ENCODE data around the gene ZNF474. TPM values are rescaled to one million over a fixed set of nuclear protein-coding genes. Genes with fewer than 3 reads are reported as not detected.

The ZNF474 gene
- total RNA-seq, 1 donor from 2014 or later, result 1.3 TPM

DNA sequence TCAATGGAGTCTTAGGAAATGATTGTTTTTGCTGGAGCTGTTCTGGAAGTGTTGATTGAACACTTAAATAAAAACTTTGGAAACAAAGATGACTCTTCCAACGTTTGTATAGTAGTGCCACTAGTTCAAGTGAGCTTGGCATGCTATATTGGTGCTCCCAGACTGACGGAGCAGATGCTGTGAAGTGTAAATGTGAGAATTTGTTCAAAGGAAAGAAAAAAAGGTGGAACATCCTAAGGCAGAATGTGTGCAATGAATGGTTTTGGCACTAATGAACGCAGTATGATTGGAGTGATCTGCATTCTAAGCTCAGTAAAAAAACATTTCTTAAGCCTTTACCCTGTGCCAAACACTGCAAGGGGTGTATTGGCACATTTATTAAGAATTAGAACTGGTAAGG is 69.8 kb downstream of the ZNF474 start:
- Mint-ChIP-seq H3K27ac (peak overlapping the region; percentile 23), H3K4me1 (peaks cover 31% of the 10 kb centered on the region), H3K9me3 (no peaks in the 10 kb centered on the region), H3K4me3 (no peak overlapping the region), H3K27me3 (ENCODE audit: insufficient read depth, low read depth) (no peaks in the 10 kb centered on the region), H3K36me3 (no peaks in the 10 kb centered on the region)
- no peak overlapping the region for H3K9ac ChIP-seq
- no peaks in the 10 kb centered on the region for H3K27me3 ChIP-seq
- no peak overlapping the region for H3K4me3 ChIP-seq
- no peak overlapping the region for H3K27ac ChIP-seq
- no peaks in the 10 kb centered on the region for H4K20me1 ChIP-seq (ENCODE audit: low read depth)
- TF ChIP-seq EZH2phosphoT487 (IDR thresholded peaks at IDR 0.05) (no peak), EZH2 (IDR thresholded peaks at IDR 0.05) (no peak)
- TF ChIP-seq, protein P1, sequence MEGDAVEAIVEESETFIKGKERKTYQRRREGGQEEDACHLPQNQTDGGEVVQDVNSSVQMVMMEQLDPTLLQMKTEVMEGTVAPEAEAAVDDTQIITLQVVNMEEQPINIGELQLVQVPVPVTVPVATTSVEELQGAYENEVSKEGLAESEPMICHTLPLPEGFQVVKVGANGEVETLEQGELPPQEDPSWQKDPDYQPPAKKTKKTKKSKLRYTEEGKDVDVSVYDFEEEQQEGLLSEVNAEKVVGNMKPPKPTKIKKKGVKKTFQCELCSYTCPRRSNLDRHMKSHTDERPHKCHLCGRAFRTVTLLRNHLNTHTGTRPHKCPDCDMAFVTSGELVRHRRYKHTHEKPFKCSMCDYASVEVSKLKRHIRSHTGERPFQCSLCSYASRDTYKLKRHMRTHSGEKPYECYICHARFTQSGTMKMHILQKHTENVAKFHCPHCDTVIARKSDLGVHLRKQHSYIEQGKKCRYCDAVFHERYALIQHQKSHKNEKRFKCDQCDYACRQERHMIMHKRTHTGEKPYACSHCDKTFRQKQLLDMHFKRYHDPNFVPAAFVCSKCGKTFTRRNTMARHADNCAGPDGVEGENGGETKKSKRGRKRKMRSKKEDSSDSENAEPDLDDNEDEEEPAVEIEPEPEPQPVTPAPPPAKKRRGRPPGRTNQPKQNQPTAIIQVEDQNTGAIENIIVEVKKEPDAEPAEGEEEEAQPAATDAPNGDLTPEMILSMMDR (IDR thresholded peaks at IDR 0.05), result no peak
- H3K4me2 ChIP-seq, result no peak overlapping the region
- no peak for DNase-seq (ENCODE audit: low spot score)
- peaks cover 22% of the 10 kb centered on the region for H3K4me1 ChIP-seq
- H2AFZ ChIP-seq (replicated peaks), result no peak overlapping the region
- H3F3A ChIP-seq (ENCODE audit: low read depth), result no peaks in the 10 kb centered on the region
- H3K9me3 ChIP-seq (ENCODE audit: low read depth), result no peaks in the 10 kb centered on the region
- no peaks in the 10 kb centered on the region for H3K79me2 ChIP-seq (ENCODE audit: low read depth)
- no peaks in the 10 kb centered on the region for H3K36me3 ChIP-seq

DNA sequence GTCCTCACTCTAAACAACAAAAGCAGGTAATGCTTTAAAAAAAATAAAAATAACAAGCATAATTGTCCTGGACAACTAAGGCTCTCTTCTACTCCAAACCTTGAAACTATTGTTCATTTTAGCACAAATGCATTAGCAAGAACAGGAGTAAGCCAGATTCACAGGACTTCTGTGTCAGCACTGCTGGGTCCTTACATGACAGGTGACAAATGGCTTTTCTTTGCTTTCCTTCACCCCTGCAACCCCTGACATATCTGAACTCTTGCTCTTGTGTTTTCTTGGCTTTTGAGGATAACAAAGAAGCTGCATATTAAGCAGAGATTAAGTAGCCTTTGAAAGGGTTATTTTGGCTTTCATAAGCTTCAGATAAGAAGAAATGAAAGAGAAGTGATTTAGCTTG is 71.1 kb downstream of the ZNF474 start:
- Histone ChIP-seq H3F3A (ENCODE audit: low read depth) (no peaks in the 10 kb centered on the region), H3K4me3 (no peak overlapping the region), H3K79me2 (ENCODE audit: low read depth) (no peaks in the 10 kb centered on the region), H4K20me1 (ENCODE audit: low read depth) (no peaks in the 10 kb centered on the region), H3K36me3 (no peaks in the 10 kb centered on the region), H3K9me3 (ENCODE audit: low read depth) (no peaks in the 10 kb centered on the region), H3K27ac (no peak overlapping the region), H3K4me2 (peak overlapping the region; percentile 5), H2AFZ (replicated peaks) (no peak overlapping the region), H3K9ac (no peak overlapping the region), H3K4me1 (peaks cover 22% of the 10 kb centered on the region), H3K27me3 (no peaks in the 10 kb centered on the region)
- Mint-ChIP-seq H3K27me3 (ENCODE audit: insufficient read depth, low read depth) (no peaks in the 10 kb centered on the region), H3K4me3 (no peak overlapping the region), H3K9me3 (peaks cover 1% of the 10 kb centered on the region), H3K27ac (no peak overlapping the region), H3K4me1 (peaks cover 31% of the 10 kb centered on the region), H3K36me3 (no peaks in the 10 kb centered on the region)
- DNase-seq (ENCODE audit: low spot score), result peak; percentile 22
- TF ChIP-seq EZH2 (IDR thresholded peaks at IDR 0.05), result no peak
- TF ChIP-seq EZH2phosphoT487 (IDR thresholded peaks at IDR 0.05), result no peak
- TF ChIP-seq, protein P1 (IDR thresholded peaks at IDR 0.05), result no peak

DNA sequence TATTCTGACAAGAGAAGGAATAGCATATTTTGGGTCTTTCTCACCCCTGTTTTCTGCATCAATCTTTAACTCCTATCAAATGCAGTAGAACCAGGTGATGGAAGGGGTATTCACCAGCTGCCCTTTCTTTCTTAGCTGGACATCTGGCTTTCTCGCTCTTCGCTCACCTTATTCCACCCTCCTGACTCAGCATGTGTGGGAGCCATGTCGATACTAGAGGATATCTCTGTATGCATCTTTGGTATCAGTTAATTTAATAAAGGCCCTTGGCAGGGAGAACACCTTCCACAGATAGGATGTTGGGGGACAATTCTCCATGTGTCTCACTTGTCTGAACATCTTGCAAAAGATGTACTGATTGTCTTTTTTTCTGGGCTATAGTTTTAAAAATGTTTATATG is 71.5 kb downstream of the ZNF474 start:
- H3K27ac ChIP-seq, result no peak overlapping the region
- H3K27ac Mint-ChIP-seq, result no peak overlapping the region
- H3K9me3 ChIP-seq (ENCODE audit: low read depth), result no peaks in the 10 kb centered on the region
- DNase-seq (ENCODE audit: low spot score), result no peak
- no peaks in the 10 kb centered on the region for H3F3A ChIP-seq (ENCODE audit: low read depth)
- TF ChIP-seq EZH2phosphoT487 (IDR thresholded peaks at IDR 0.05) (no peak), EZH2 (IDR thresholded peaks at IDR 0.05) (no peak)
- TF ChIP-seq, protein P1 (IDR thresholded peaks at IDR 0.05), result no peak
- H3K9me3 Mint-ChIP-seq, result peaks cover 3% of the 10 kb centered on the region
- H3K27me3 ChIP-seq, result no peaks in the 10 kb centered on the region
- no peaks in the 10 kb centered on the region for H3K27me3 Mint-ChIP-seq (ENCODE audit: insufficient read depth, low read depth)
- H3K4me1 ChIP-seq, result peaks cover 22% of the 10 kb centered on the region
- H2AFZ ChIP-seq (replicated peaks), result no peak overlapping the region
- no peak overlapping the region for H3K9ac ChIP-seq
- H3K4me3 ChIP-seq, result no peak overlapping the region
- no peaks in the 10 kb centered on the region for H4K20me1 ChIP-seq (ENCODE audit: low read depth)
- no peak overlapping the region for H3K4me2 ChIP-seq
- no peak overlapping the region for H3K4me3 Mint-ChIP-seq
- no peaks in the 10 kb centered on the region for H3K36me3 ChIP-seq
- peaks cover 31% of the 10 kb centered on the region for H3K4me1 Mint-ChIP-seq
- no peaks in the 10 kb centered on the region for H3K36me3 Mint-ChIP-seq
- no peaks in the 10 kb centered on the region for H3K79me2 ChIP-seq (ENCODE audit: low read depth)
